ENCODE data around the gene CNN2. TPM values are rescaled to one million over a fixed set of nuclear protein-coding genes. Genes with fewer than 3 reads are reported as not detected.
A peak's percentile ranks its signal among the peaks of the same experiment; 100 is the strongest.

The CNN2 gene
- total and polyA plus RNA-seq, 9 of the 15 experiments (the other 6 are each of a cell fraction or from before 2014, with no cell fraction given): 12.1 to 174 (median 52.7) TPM

GRCh38 chr19:1084024-1084868, 57.8 kb downstream of the CNN2 start (continued):
- TF ChIP-seq LCOR (CRISPR knock-in tag; IDR thresholded peaks at IDR 0.05): no peak
- 0 out of 2 replicates have a peak, but pooled peaks have one; percentile 15 for TF ChIP-seq TFAP4 (CRISPR knock-in tag; IDR thresholded peaks at IDR 0.05; ENCODE audit: borderline replicate concordance)
- TF ChIP-seq SIN3B (IDR thresholded peaks at IDR 0.05; ENCODE audit: low read depth): no peak
- TF ChIP-seq ZBTB33 (CRISPR knock-in tag; IDR thresholded peaks at IDR 0.05): 0 out of 2 replicates have a peak, but pooled peaks have one; percentile 37
- TF ChIP-seq ZBTB11 (CRISPR knock-in tag; IDR thresholded peaks at IDR 0.05): no peak
- TF ChIP-seq POLR2G (IDR thresholded peaks at IDR 0.05; ENCODE audit: low read depth, low read length): peak; percentile 73; the same call in 1 of the 2 replicates
